HG03103 (cell line): ENCODE results near the gene GABRG3.

Source experiments
- ATAC-seq: cut with Tn5 transposase; IDR thresholded peaks from one replicate; pipeline ENCODE4 v1.9.1; 2021; ENCODE audit warnings: low read depth; ENCODE audit not compliant: unreplicated experiment

GABRG3 gene

GRCh38 chr15:27059610-27060202, 88.7 kb downstream of the GABRG3 start:
- no peak for ATAC-seq

GRCh38 chr15:27061739-27062138, 90.8 kb downstream of the GABRG3 start:
- no peak for ATAC-seq

- ATAC-seq = no peak
These were observed 92.0 kb downstream of the GABRG3 start for GRCh38 chr15:27062951-27063350.

- no peak for ATAC-seq
These were observed 93.1 kb downstream of the GABRG3 start for GRCh38 chr15:27064080-27064479.

- ATAC-seq = no peak
These were observed 94.2 kb downstream of the GABRG3 start for GRCh38 chr15:27065151-27065550.

GRCh38 chr15:27065785-27066184, 94.8 kb downstream of the GABRG3 start:
- ATAC-seq = no peak

- ATAC-seq = no peak
These were observed 95.5 kb downstream of the GABRG3 start for GRCh38 chr15:27066446-27066845.

- ATAC-seq = no peak
These were observed 96.2 kb downstream of the GABRG3 start for GRCh38 chr15:27067175-27067574.

- no peak for ATAC-seq
These were observed 99.9 kb downstream of the GABRG3 start for GRCh38 chr15:27070841-27071240.

- ATAC-seq = no peak
These were observed 103.2 kb downstream of the GABRG3 start for GRCh38 chr15:27074179-27074578.

GRCh38 chr15:27077790-27078189, 106.8 kb downstream of the GABRG3 start:
- ATAC-seq = no peak

GRCh38 chr15:27081676-27082418, 110.9 kb downstream of the GABRG3 start:
- ATAC-seq = no peak

GRCh38 chr15:27082526-27082925, 111.5 kb downstream of the GABRG3 start:
- no peak for ATAC-seq

- ATAC-seq = no peak
These were observed 113.9 kb downstream of the GABRG3 start for GRCh38 chr15:27084844-27085243.

- no peak for ATAC-seq
These were observed 115.2 kb downstream of the GABRG3 start for GRCh38 chr15:27086149-27086548.

GRCh38 chr15:27086805-27087204, 115.8 kb downstream of the GABRG3 start:
- no peak for ATAC-seq

- ATAC-seq = no peak
These were observed 116.9 kb downstream of the GABRG3 start for GRCh38 chr15:27087651-27088583.

- ATAC-seq = no peak
These were observed 117.7 kb downstream of the GABRG3 start for GRCh38 chr15:27088584-27089232.

GRCh38 chr15:27089233-27089586, 118.2 kb downstream of the GABRG3 start:
- ATAC-seq = no peak

- no peak for ATAC-seq
These were observed 118.7 kb downstream of the GABRG3 start for GRCh38 chr15:27089676-27090075.
